CD14-positive monocyte (primary cell): ENCODE results near the gene PSEN1. TPM values are rescaled to one million over a fixed set of nuclear protein-coding genes. Genes with fewer than 3 reads are reported as not detected.

ENCODE experiments used
- DNase-seq, 3 donors: peaks; one replicate each; pipeline ENCODE4 v3.0.0-alpha.2; 2011 to 2022
- H2AFZ ChIP-seq: 2 replicates; pipeline ENCODE4 v1.6.0; 2012; ENCODE audit warnings: mild to moderate bottlenecking, low read depth, low read length, inconsistent platforms; ENCODE audit not compliant: insufficient read depth, poor library complexity, severe bottlenecking
- H3K27ac ChIP-seq, 2 donors: 1 replicate in 1 of 2; 2 replicates in 1 of 2; pipeline ENCODE4 v1.5.1; 2012 to 2013; ENCODE audit warnings: low read length in 2 of 2, control low read depth in 1 of 2, inconsistent platforms in 1 of 2, low read depth in 1 of 2, mild to moderate bottlenecking in 1 of 2
- H3K27me3 ChIP-seq, 2 donors: one replicate each; pipeline versions ENCODE4 v1.6.0 to v1.6.1; 2011 to 2013; ENCODE audit warnings: low read length in 2 of 2; ENCODE audit not compliant: control insufficient read depth in 2 of 2, insufficient read depth in 2 of 2
- H3K36me3 ChIP-seq, 2 donors: replicated peaks in 1 of 2; 1 replicate in 1 of 2; 2 replicates in 1 of 2; pipeline versions ENCODE4 v1.5.1 to v1.6.1; 2012 to 2013; ENCODE audit warnings: low read length in 2 of 2, control low read depth in 1 of 2, inconsistent platforms in 1 of 2, mild to moderate bottlenecking in 1 of 2; ENCODE audit not compliant: insufficient read depth in 2 of 2, control insufficient read depth in 1 of 2
- H3K4me1 ChIP-seq, 2 donors: 1 replicate in 1 of 2; 2 replicates in 1 of 2; pipeline versions ENCODE4 v1.5.1 to v1.6.1; 2012 to 2013; ENCODE audit warnings: low read length in 2 of 2, control low read depth in 1 of 2, inconsistent platforms in 1 of 2, mild to moderate bottlenecking in 1 of 2, moderate library complexity in 1 of 2; ENCODE audit not compliant: insufficient read depth in 2 of 2, control insufficient read depth in 1 of 2
- H3K4me2 ChIP-seq: replicated peaks from 2 replicates; pipeline ENCODE3; 2012; ENCODE audit warnings: low read length, moderate library complexity, mild to moderate bottlenecking; ENCODE audit not compliant: poor library complexity, severe bottlenecking; ENCODE audit errors: extremely low read depth
- H3K4me3 ChIP-seq, 3 experiments: fragments of 200-600 bp in 1 of 3; sonication (generic) in 1 of 3; replicated peaks in 1 of 3; 1 replicate in 2 of 3; 2 replicates in 1 of 3; pipeline ENCODE4 v1.5.1; 2011 to 2013; ENCODE audit warnings: low read length in 3 of 3, mild to moderate bottlenecking in 3 of 3, control low read depth in 2 of 3, low read depth in 2 of 3, inconsistent platforms in 1 of 3, moderate library complexity in 1 of 3
- H3K79me2 ChIP-seq: 2 replicates; pipeline ENCODE4 v1.6.0; 2012; ENCODE audit warnings: mild to moderate bottlenecking, control low read depth, inconsistent platforms, low read length, moderate library complexity; ENCODE audit not compliant: insufficient read depth
- H3K9ac ChIP-seq: 2 replicates; pipeline ENCODE4 v1.6.0; 2017; ENCODE audit warnings: low read length, mild to moderate bottlenecking; ENCODE audit not compliant: insufficient read depth, poor library complexity, severe bottlenecking
- H3K9me3 ChIP-seq, 2 donors: replicated peaks in 1 of 2; 1 replicate in 1 of 2; 2 replicates in 1 of 2; pipeline versions ENCODE4 v1.5.1 to v1.6.1; 2012 to 2013; ENCODE audit warnings: low read length in 2 of 2, control low read depth in 1 of 2; ENCODE audit not compliant: control insufficient read depth in 1 of 2, insufficient read depth in 1 of 2
- H4K20me1 ChIP-seq: 2 replicates; pipeline ENCODE4 v1.6.0; 2012; ENCODE audit warnings: mild to moderate bottlenecking, low read length, control low read depth, moderate library complexity; ENCODE audit not compliant: insufficient read depth
- H3K27ac Mint-ChIP-seq, 7 donors: one replicate each; pipeline ENCODE4 v1.8.0; 2020; ENCODE audit warnings: mild to moderate bottlenecking in 7 of 7, mixed read lengths in 7 of 7, moderate library complexity in 6 of 7, inconsistent platforms in 2 of 7
- H3K27me3 Mint-ChIP-seq, 3 donors: one replicate each; pipeline ENCODE4 v1.8.0; 2021 to 2022; ENCODE audit warnings: low read depth in 3 of 3, mild to moderate bottlenecking in 3 of 3, mixed read lengths in 3 of 3, moderate library complexity in 3 of 3, inconsistent platforms in 1 of 3
- H3K36me3 Mint-ChIP-seq, 2 donors: one replicate each; pipeline ENCODE4 v1.8.0; 2020; ENCODE audit warnings: mixed read lengths in 2 of 2, inconsistent platforms in 1 of 2, mild to moderate bottlenecking in 1 of 2
- H3K4me1 Mint-ChIP-seq: one replicate; pipeline ENCODE4 v1.8.0; 2020; ENCODE audit warnings: mild to moderate bottlenecking, mixed read lengths
- H3K4me3 Mint-ChIP-seq, 2 donors: one replicate each; pipeline ENCODE4 v1.8.0; 2020; ENCODE audit warnings: mild to moderate bottlenecking in 2 of 2, mixed read lengths in 2 of 2, moderate library complexity in 1 of 2
- H3K9me3 Mint-ChIP-seq, 7 donors: one replicate each; pipeline ENCODE4 v1.8.0; 2020 to 2022; ENCODE audit warnings: mixed read lengths in 7 of 7, mild to moderate bottlenecking in 6 of 7, moderate library complexity in 6 of 7, inconsistent platforms in 2 of 7
- CTCF ChIP-seq: fragments of 200-600 bp; IDR thresholded peaks from one replicate; pipeline ENCODE4 v1.8.0; 2022; ENCODE audit warnings: antibody characterized with exemption, mild to moderate bottlenecking
- WGBS: methylation state at CpG from one replicate; pipeline ENCODE4 v1.1.5; 2013; ENCODE audit warnings: missing lambda C conversion rate; ENCODE audit not compliant: insufficient coverage; 5-methylcytosine and 5-hydroxymethylcytosine counted together
- intact Hi-C, 2 donors: fragments of 100-400 bp; cut with micrococcal nuclease; formaldehyde crosslinking; loops; one replicate each; pipeline versions ENCODE4 v1.15.0 to v1.15.1; 2023
- polyA minus RNA-seq: library from RNA; depleted of rRNA, polyadenylated mRNA; stranded (reverse); fragments of >200 nt; gene quantifications from 2 replicates; pipeline ENCODE4 v1.2.3, GENCODE V29; 2012
- polyA plus RNA-seq, 3 donors: library from polyadenylated mRNA; depleted of rRNA in 1 of 3; unstranded in 2 of 3; stranded (reverse) in 1 of 3; fragments of 300-500 nt in 2 of 3; fragments of >200 nt in 1 of 3; fragmentation: Illumina TruSeq in 2 of 3; gene quantifications; 1 replicate in 2 of 3; 2 replicates in 1 of 3; pipeline ENCODE4 v1.2.3, GENCODE V29; 2012 to 2021
- total RNA-seq, 12 experiments: library from RNA in 1 of 12; stranded (reverse) in 1 of 12; fragments of 120-200 nt in 1 of 12; gene quantifications; one replicate each; pipeline ENCODE4 v1.2.4 and lab custom pipeline; 2013 to 2026; ENCODE audit warnings: mixed read lengths in 6 of 12, inconsistent platforms in 1 of 12

Gene PSEN1
- total RNA-seq (2013) = 89.8 TPM
- polyA plus RNA-seq = 100 to 1,000 TPM in 1 of 3 donors, 10 to 100 TPM in 2; 42.4 to 130 (median 85.6) TPM
- 26.9 and 49.6 TPM in 2 replicates for polyA minus RNA-seq
- 462 to 749 (median 573) reads per million in 11 experiments for total RNA-seq (lab: John Stamatoyannopoulos, UW)

GRCh38 chr14:73136387-73137225 lies at the start of gene PSEN1:
Gene PSEN1, plus strand, starts transcription at chr14:73136507. Its CDS starts 11,513 bp downstream, at chr14:73148020.
- H3K9me3 Mint-ChIP-seq = peaks cover 15 to 30% (median 21%) of the 10 kb centered on the region in 7 donors
- H3K4me2 ChIP-seq = peak within 1 kb of the TSS; percentile 85
- peaks cover 20% of the 10 kb centered on the region for H3K4me1 Mint-ChIP-seq
- no peaks in the 10 kb centered on the region for H3K27me3 ChIP-seq
- H3K4me1 ChIP-seq = peaks cover 16 to 21% of the 10 kb centered on the region in 2 donors
- peak within 1 kb of the TSS; percentile 90 to 98 for H3K27ac ChIP-seq
- peak within 1 kb of the TSS; percentile 47 to 79 (median 59) for H3K4me3 ChIP-seq
- peaks cover 0 to 6% of the 10 kb centered on the region in 2 donors for H3K36me3 ChIP-seq
- peaks cover 9 to 24% of the 10 kb centered on the region in 2 donors for H3K9me3 ChIP-seq
- H3K27ac Mint-ChIP-seq = peak within 1 kb of the TSS; percentile 94 to 99 (median 97)
- peak within 1 kb of the TSS; percentile 80 to 95 for H3K4me3 Mint-ChIP-seq
- no peak for TF ChIP-seq CTCF
- peaks cover 10 to 20% of the 10 kb centered on the region in 2 donors for H3K36me3 Mint-ChIP-seq
- peak within 1 kb of the TSS; percentile 78 for H2AFZ ChIP-seq
- DNase-seq = peak; percentile 96 to 99 (median 97)
- 0% methylated on average over 70 of the region's 71 CpGs for WGBS
- H4K20me1 ChIP-seq = peaks cover 48% of the 10 kb centered on the region
- H3K79me2 ChIP-seq = peaks cover 54% of the 10 kb centered on the region
- peak within 1 kb of the TSS; percentile 100 for H3K9ac ChIP-seq
- peaks cover 0 to 5% (median 0%) of the 10 kb centered on the region in 3 donors for H3K27me3 Mint-ChIP-seq
- intact Hi-C loops = loop anchor here in 1 of 2 donors (5.0 kb wide), 1 partner anchor 79 kb away; the partner anchor contains the start of gene RBM25

- Histone ChIP-seq H3K79me2 (peaks cover 77% of the 10 kb centered on the region), H3K9me3 (no peaks in the 10 kb centered on the region), H3K27me3 (no peaks in the 10 kb centered on the region), H3K9ac (no peak overlapping the region), H4K20me1 (peaks cover 85% of the 10 kb centered on the region), H3K36me3 (peaks cover 59 to 98% of the 10 kb centered on the region in 2 donors), H3K4me2 (no peak overlapping the region), H3K27ac (peak overlapping the region in 1 of 2 donors; percentile 66), H3K4me3 (no peak overlapping the region), H3K4me1 (no peaks in the 10 kb centered on the region), H2AFZ (no peak overlapping the region)
- Mint-ChIP-seq H3K9me3 (no peaks in the 10 kb centered on the region), H3K4me1 (no peaks in the 10 kb centered on the region), H3K27ac (peak overlapping the region in 5 of 7 donors; percentile 56 to 72 (median 69)), H3K36me3 (peaks cover 63 to 90% of the 10 kb centered on the region in 2 donors), H3K27me3 (no peaks in the 10 kb centered on the region), H3K4me3 (no peak overlapping the region)
- no peak for DNase-seq
- intact Hi-C loops = no loop called here
- TF ChIP-seq CTCF = no peak
- WGBS = no CpG with 5 or more reads among the region's 2 CpGs
Observed at GRCh38 chr14:73091044-73091443, 45.3 kb upstream of the PSEN1 start.
